Transverse colon (tissue), 4 donors: ENCODE data around the gene RAX2.

Experiments used
- CTCF ChIP-seq, 5 experiments: fragments of 200-600 bp in 3 of 5; fragments of 450-650 bp in 2 of 5; sonication (generic) in 3 of 5; IDR thresholded peaks; 1 replicate in 2 of 5; 2 replicates in 3 of 5; pipeline ENCODE4 v1.5.1; 2016 to 2017; ENCODE audit warnings: antibody characterized with exemption in 5 of 5, inconsistent platforms in 3 of 5, mild to moderate bottlenecking in 2 of 5, moderate library complexity in 1 of 5
- EP300 ChIP-seq: sonication (generic); formaldehyde crosslinking; IDR thresholded peaks from one replicate; pipeline ENCODE4 v1.6.1; 2017; ENCODE audit warnings: antibody characterized with exemption, low read depth
- POLR2A ChIP-seq: fragments of 450-650 bp; IDR thresholded peaks from one replicate; pipeline ENCODE4 v1.6.1; 2016; ENCODE audit warnings: antibody characterized with exemption, mild to moderate bottlenecking, moderate library complexity
- POLR2AphosphoS5 ChIP-seq, 3 donors: sonication (generic); formaldehyde crosslinking; IDR thresholded peaks; one replicate each; pipeline ENCODE4 v1.6.1; 2016; ENCODE audit warnings: antibody characterized with exemption in 3 of 3

DNA sequence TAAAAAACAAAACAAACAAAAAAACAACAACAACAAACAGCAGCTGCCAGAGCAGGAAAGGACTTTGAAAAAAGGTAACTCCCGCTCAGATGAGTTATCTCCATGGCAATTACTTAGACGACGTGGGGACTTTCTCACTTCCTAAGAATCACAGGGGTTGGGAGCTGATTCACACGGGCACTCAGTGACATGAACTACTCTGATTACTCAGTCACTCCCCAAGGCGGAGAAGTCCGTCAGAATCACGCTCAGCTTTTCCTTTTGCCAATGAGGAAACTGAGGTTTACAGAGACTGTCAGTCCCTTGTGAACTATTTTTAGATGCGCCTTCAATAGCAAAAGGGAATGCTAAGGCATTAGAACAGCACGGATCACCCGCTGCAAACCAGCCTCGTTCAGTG is 46.4 kb upstream of the RAX2 start:
- TF ChIP-seq CTCF (IDR thresholded peaks at IDR 0.05) (no peak), POLR2A (no peak), EP300 (no peak), POLR2AphosphoS5 (IDR thresholded peaks at IDR 0.05) (no peak)
